ENCODE measurements around the gene TRPM4.

DNA sequence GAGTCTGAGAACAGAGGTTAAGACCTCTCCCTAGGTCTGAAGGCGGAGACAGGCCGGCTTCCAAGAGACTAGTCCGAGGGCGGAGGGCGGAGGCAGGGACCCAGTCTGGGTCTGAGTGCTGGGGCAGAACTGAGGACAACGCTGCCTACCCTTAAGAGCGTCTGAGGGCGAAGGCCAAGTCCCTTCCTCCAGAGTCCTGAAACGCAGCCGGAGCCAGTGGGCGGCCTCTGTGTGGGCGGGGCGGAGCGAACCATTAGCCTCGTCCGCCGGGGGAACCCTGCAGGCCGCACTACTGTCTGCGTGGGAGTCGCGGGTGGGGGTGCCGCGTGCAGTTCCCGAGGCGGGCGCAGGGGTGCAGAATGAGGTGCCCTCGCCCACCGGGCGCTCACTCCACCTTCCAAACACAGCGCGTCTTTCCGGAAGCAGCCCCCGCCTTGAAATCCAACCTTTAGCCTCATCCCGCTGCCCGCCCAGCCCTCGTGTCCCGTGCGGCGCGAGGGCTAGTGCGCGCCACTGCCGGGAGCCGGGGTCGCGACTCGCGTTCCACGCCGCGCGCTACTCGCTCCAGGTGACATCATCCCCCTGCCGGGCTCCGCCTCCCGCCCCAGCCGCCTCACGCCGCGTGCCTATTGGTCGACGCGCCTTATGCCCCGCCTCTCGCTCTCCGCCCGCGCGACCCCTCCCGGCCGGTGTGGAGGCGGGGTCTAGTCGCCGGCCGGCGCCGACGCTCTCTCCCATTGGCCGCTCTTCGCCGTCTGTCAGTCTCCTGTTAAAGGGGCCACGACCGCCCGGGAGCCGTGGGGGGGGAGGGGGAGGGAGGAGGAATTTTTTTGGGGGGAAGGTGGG is 38.8 kb upstream of the TRPM4 start, which contains the start of gene C19orf73:
- TF ChIP-seq CTCF (conservative IDR thresholded peaks at IDR 0.05) (no peak), ZFX (IDR thresholded peaks at IDR 0.05) (no peak)

Measured in C4-2B (cell line).